Measurements from ENCODE around the gene TMPO. TPM values are rescaled to one million over a fixed set of nuclear protein-coding genes. Genes with fewer than 3 reads are reported as not detected.
"Not testable (repeated sequence)": the region's sequence is repeated elsewhere in the genome, so short reads cannot be mapped to it uniquely, and the experiment has no call there.

The TMPO gene
- total RNA-seq, 1 experiment from 2014 or later = 183 TPM

DNA sequence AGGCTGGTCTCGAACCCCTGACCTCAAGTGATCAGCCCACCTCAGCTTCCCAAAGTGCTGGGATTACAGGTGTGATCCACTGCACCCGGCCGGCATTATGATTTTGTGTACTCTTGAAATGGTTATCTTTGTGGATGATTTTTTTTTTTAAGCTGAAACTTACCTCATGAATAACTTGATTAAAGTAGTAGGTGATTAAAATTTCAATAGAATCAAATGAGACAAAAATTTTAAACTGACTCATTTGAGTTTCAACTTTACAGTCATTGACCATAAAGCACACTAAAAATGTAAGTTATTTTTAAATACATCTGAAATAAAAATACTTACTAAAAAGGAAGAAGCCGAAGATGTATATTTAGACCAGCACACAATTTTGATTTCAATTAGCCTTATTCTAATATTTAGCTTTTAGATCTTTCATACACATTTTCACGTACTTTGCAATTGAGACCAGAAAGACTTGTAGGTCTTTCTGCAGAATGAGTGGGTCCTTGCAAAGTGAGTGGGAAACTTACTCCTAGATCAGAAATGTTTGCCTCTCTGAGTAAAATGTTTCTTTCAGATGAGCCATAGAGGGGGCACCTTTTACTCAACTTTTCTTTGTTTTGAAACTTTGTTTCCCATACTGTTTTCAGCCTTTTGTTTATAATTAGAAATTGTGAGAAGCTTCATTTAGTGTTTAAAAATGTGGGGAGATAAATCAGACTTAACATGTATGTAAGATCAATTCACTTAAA, 34.2 kb downstream of the TMPO start:
- DNase-seq = no peak
- no peaks in the 10 kb centered on the region for H3K27me3 ChIP-seq
- no peaks in the 10 kb centered on the region for H3K9me3 ChIP-seq
- peaks cover 63% of the 10 kb centered on the region for H3K36me3 ChIP-seq
- no peak overlapping the region for H3K4me3 ChIP-seq

DNA sequence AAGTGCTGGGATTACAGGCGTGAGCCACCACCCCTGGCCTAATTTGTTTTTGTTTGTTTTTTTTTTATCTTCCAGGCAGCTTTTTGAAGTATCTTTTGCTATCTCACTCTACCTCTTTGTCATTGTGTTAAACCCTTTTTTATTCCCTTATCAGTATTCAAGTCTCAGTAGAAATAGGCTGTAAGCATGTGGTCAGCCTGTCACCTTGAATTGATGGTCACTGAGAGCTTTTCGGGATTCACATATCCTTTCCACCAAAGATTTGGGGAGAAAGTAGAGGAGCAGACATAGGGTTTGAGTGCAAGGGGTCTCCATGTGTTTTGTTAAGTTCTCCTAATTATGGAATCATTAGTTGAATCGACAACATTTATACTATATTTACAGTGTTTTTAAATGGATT, 36.4 kb downstream of the TMPO start:
- H3K4me3 ChIP-seq = no peak overlapping the region
- H3K27me3 ChIP-seq = no peaks in the 10 kb centered on the region
- no peak for DNase-seq
- peaks cover 41% of the 10 kb centered on the region for H3K36me3 ChIP-seq
- H3K9me3 ChIP-seq = no peaks in the 10 kb centered on the region

DNA sequence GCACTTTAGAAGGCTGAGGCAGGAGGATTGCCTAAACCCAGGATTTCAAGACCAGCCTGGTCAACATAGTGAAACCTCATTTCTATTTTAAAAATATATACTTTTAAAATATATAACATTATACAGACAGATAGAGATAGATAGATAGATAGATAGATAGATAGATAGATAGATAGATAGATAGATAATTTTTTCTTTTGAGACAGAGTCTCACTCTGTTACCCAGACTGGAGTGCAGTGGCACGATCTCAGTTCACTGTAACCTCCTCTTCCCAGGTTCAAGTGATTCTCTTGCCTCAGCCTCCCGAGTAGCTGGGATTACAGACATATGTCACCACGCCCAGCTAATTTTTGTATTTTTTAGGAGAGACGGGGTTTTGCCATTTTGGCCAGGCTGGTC, 42.7 kb downstream of the TMPO start:
- not testable (repeated sequence) for H3K9me3 ChIP-seq, H3K27me3 ChIP-seq, DNase-seq, H3K4me3 ChIP-seq, H3K36me3 ChIP-seq

GRCh38 chr12:98559666-98560065, 44.3 kb downstream of the TMPO start:
- Histone ChIP-seq H3K9me3 (no peaks in the 10 kb centered on the region), H3K27me3 (no peaks in the 10 kb centered on the region), H3K4me3 (no peak overlapping the region), H3K36me3 (no peaks in the 10 kb centered on the region)
- DNase-seq = no peak

- H3K9me3 ChIP-seq = no peaks in the 10 kb centered on the region
- no peaks in the 10 kb centered on the region for H3K27me3 ChIP-seq
- no peak for DNase-seq
- no peak overlapping the region for H3K4me3 ChIP-seq
- no peaks in the 10 kb centered on the region for H3K36me3 ChIP-seq
Observed at GRCh38 chr12:98561846-98562245, 46.5 kb downstream of the TMPO start.

DNA sequence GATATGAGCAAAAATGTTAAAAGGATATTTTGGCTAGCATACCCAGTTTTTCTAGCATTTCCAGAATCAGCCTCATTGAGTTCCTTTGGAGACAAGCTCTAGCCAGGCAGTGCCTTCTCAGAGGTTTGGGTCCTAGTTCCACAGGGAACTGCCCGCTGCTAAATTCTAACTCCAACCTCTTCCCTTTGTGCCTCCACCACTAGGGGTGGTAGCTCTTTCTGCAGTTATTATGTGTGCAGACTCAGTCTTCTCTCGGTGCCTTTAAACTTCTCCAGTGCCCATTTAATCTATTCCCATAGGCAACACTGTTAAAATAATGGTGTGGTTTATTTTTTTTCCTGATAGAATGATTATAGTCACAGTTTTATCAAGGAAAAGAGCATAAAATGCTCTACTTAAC, 56.6 kb downstream of the TMPO start:
- no peaks in the 10 kb centered on the region for H3K9me3 ChIP-seq
- DNase-seq = no peak
- H3K4me3 ChIP-seq = no peak overlapping the region
- no peaks in the 10 kb centered on the region for H3K27me3 ChIP-seq
- no peaks in the 10 kb centered on the region for H3K36me3 ChIP-seq

DNA sequence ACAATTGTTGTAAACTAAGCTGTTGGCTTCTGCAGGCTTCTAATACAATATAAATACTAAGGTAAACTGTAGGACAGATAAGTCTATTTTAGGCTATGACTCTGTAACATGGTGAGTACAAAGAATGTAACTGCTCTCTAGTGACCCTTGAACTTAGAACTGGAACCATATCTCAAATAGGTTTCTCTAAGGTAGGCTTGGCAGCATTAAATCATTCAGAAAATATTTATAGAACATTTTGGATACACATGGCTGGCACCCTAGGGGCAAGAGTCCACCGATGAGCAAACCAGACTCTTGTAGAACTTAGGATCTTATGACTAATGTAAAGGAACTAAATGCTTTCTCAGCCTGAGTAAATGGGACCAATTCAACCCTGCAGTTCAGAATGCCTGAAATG, 58.7 kb downstream of the TMPO start:
- Histone ChIP-seq H3K9me3 (no peaks in the 10 kb centered on the region), H3K4me3 (no peak overlapping the region), H3K36me3 (no peaks in the 10 kb centered on the region), H3K27me3 (no peaks in the 10 kb centered on the region)
- peak; percentile 22 for DNase-seq

DNA sequence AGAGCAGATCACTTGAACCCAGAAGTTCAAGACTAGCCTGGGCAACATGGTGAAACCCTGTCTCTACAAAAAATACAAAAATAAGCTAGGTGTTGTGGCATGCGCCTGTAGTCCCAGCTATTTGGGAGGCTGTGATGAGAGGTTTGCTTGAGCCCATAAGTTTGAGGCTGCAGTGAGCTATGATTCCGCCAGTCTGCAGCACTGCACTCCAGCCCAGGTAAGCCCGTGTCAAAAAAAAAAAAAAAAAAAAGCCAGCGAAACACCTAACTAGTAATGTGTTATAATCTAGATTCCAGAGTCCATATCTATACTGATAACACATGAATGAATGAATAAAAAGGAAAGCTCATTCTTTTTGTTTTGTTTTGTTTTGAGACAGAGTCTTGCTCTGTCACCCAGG, 59.6 kb downstream of the TMPO start:
- Histone ChIP-seq H3K36me3 (no peaks in the 10 kb centered on the region), H3K27me3 (no peaks in the 10 kb centered on the region), H3K9me3 (no peaks in the 10 kb centered on the region), H3K4me3 (no peak overlapping the region)
- no peak for DNase-seq

DNA sequence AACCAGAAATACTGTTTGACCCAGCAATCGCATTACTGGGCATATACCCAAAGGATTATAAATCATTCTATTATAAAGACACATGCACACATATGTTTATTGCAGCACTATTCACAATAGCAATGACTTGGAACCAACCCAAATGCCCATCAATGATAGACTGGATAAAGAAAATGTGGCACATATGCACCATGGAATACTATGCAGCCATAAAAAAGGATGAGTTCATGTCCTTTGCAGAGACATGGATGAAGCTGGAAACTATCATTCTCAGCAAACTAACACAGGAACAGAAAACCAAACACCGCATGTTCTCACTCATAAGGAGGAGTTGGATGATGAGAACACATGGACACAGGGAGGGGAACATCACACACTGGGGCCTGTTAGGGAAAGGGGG, 61.4 kb downstream of the TMPO start:
- H3K9me3 ChIP-seq, DNase-seq, H3K27me3 ChIP-seq, H3K36me3 ChIP-seq, H3K4me3 ChIP-seq: not testable (repeated sequence)

DNA sequence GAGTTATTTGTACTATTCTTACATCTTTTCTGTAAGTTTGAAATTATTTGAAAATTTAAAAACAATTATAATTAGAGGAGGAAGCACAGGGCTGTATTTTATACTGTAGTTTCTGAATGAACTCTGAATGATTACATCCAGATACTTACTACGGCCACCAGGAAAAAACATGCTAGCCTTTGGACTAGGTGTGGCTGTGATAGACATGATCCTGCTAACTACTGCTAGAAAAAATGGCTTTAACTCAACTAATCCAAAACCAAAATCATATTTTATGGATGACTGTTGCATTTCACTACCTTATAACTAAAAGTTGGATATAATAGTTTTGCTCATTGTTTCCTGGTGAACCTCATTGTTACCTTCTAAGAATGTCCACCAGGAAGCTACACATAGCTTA, 63.0 kb downstream of the TMPO start:
- Histone ChIP-seq H3K4me3 (no peak overlapping the region), H3K9me3 (no peaks in the 10 kb centered on the region), H3K36me3 (no peaks in the 10 kb centered on the region), H3K27me3 (no peaks in the 10 kb centered on the region)
- no peak for DNase-seq

DNA sequence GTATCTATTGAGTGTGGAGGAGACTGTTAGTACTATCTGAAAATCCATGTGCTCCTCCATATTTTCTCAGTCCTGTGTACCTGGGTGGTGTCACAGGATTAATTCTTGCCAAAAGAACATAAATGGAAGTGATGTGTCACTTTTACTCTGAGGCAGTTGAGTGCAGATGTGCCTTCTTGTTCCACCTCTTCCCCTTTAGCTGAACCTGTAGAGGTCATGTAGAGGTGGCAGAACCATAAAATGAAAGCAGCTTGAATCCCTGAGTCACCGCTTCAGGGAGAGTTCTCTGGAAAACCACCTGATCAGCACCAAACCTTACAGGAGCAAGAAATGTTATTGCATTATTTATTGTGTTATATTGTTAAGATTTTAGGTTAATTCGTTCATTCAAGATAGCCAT, 63.4 kb downstream of the TMPO start:
- H3K27me3 ChIP-seq = no peaks in the 10 kb centered on the region
- DNase-seq = no peak
- H3K36me3 ChIP-seq = no peaks in the 10 kb centered on the region
- no peaks in the 10 kb centered on the region for H3K9me3 ChIP-seq
- H3K4me3 ChIP-seq = no peak overlapping the region

DNA sequence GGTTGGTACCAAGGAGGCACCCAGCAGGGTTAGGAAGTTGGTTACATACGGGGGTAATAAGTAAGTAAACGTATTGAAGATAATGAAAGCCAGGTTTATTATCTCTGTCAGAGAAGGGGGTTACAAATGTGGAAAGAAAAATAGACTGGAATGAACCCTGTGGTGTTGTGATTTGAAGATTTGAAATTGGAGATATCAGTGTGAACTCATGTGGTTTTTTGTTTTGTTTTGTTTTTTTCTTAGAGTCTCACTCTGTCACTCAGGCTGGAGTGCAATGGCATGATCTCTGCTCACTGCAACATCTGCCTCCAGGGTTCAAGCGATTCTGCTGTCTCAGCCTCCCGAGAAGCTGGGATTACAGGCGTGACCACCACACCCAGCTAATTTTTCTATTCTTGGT, 64.0 kb downstream of the TMPO start:
- Histone ChIP-seq H3K4me3 (no peak overlapping the region), H3K9me3 (no peaks in the 10 kb centered on the region), H3K27me3 (no peaks in the 10 kb centered on the region), H3K36me3 (no peaks in the 10 kb centered on the region)
- DNase-seq = no peak

DNA sequence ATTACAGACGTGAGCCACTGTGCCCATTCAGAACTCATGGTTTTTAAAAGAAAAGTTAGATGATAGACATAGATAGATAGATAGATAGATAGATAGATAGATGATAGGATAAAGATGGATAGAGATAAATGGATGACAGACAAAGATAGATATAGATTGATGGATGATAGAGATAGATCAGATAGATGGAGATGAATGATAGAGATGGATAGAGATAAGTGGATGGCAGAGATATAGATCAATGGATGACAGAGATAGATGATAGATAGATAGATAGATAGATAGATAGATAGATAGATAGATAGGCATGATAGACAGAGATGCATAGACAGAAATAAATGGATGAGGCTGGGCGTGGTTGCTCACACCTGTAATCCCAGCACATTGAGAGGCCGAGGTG, 64.4 kb downstream of the TMPO start:
- Histone ChIP-seq H3K4me3 (no peak overlapping the region), H3K27me3 (no peaks in the 10 kb centered on the region), H3K36me3 (no peaks in the 10 kb centered on the region), H3K9me3 (no peaks in the 10 kb centered on the region)
- DNase-seq = no peak

DNA sequence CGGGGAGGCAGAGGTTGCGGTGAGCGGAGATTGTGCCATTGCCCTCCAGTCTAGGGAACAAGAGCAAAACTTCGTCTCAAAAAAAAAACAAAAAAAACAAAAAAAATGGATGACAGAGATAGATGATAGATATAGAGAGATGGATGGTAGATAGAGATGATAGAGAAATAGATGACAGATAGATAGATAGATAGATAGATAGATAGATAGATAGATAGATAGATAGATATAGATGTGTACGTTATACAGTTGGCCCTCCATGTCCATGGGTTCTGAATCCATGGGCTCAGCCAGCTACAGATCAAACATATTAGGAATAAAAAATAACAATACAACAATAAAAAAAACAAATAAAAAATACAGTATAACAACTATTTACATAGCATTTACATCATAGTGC, 65.3 kb downstream of the TMPO start:
- H3K27me3 ChIP-seq = no peaks in the 10 kb centered on the region

GRCh38 chr12:98581101-98581500, 65.7 kb downstream of the TMPO start:
- no peaks in the 10 kb centered on the region for H3K36me3 ChIP-seq
- DNase-seq = no peak
- no peak overlapping the region for H3K4me3 ChIP-seq
- H3K27me3 ChIP-seq = no peaks in the 10 kb centered on the region
- H3K9me3 ChIP-seq = no peaks in the 10 kb centered on the region

More for the DNA sequence above, 65.3 kb downstream of the TMPO start:
- no peak for DNase-seq
- no peak overlapping the region for H3K4me3 ChIP-seq
- H3K9me3 ChIP-seq = no peaks in the 10 kb centered on the region
- H3K36me3 ChIP-seq = no peaks in the 10 kb centered on the region

DNA sequence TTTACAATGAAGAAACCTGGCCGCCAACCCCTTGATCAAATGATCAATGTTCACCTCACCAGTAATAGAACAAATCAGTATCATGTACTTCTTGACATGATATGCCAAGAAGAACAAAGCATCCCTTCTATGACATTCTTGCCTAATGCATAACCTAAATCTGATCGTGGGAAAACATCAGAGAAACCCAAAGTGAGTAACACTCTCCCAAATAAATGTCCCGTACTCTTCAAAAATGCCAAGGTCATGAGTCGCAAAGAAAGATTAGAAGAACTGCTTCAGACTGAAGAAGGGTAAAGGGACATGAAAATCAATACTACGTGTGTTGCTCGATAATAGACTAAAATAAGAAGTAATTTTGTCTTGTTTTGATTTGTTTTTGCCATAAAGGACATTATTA, 66.7 kb downstream of the TMPO start:
- no peak for DNase-seq

DNA sequence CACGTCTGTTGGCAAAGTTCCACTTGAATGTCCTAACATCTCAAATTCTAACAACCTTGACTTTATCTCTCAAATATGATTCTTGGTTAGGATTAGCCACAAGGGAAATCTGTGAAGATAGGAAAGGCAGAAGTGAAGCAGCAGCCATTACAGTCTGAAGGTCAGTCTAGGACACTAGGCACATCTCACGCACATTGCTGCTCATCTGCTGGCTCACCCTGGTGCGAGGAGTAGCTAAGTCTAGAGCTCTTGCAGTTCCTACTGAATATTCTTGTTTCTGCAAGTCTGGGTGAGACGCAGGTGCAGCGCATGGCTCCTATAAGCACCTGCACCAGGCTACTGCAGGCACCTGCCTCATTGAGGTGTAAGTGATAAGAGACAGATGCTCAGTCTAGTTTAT, 71.7 kb downstream of the TMPO start:
- no peak overlapping the region for H3K4me3 ChIP-seq
- H3K9me3 ChIP-seq = no peaks in the 10 kb centered on the region
- H3K36me3 ChIP-seq = no peaks in the 10 kb centered on the region
- DNase-seq = no peak
- H3K27me3 ChIP-seq = no peaks in the 10 kb centered on the region

More for the DNA sequence above, 66.7 kb downstream of the TMPO start:
- Histone ChIP-seq H3K4me3 (no peak overlapping the region), H3K27me3 (no peaks in the 10 kb centered on the region), H3K36me3 (no peaks in the 10 kb centered on the region), H3K9me3 (no peaks in the 10 kb centered on the region)

DNA sequence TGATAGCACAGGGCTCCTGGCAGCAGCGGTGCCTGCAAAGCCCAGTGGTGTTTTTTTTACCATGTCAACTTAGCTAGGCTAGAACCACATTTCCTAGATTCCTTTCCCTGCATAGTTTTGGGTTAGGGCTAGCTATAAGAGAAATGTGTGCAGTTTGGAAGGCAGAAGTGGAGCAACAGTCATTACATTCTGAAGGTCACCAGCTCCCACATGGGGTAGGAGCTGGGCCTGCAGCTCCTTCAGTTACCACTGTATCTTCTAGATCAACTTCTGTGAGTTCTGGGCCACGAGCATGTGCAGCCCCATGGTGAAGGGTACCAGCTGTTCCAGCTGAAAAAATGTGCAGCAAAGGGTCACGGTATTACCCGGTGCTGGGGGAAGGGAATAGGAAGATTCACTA, 75.8 kb downstream of the TMPO start:
- no peak for DNase-seq
- H3K9me3 ChIP-seq = no peaks in the 10 kb centered on the region

More for the DNA sequence above, 75.8 kb downstream of the TMPO start:
- H3K36me3 ChIP-seq = peaks cover 27% of the 10 kb centered on the region
- H3K27me3 ChIP-seq = no peaks in the 10 kb centered on the region
- no peak overlapping the region for H3K4me3 ChIP-seq
